ENCODE measurements around the gene SHB. TPM values are rescaled to one million over a fixed set of nuclear protein-coding genes. Genes with fewer than 3 reads are reported as not detected.
A peak's percentile ranks its signal among the peaks of the same experiment; 100 is the strongest.

The SHB gene
- total RNA-seq, 1 experiment from 2014 or later, result 20.7 TPM

- no TSS peak for BruUV-seq (replicated peaks)
- H3K36me3 ChIP-seq (ENCODE audit: insufficient read depth, low read length, poor library complexity, severe bottlenecking), result no peaks in the 10 kb centered on the region
- no peaks in the 10 kb centered on the region for H3K27me3 ChIP-seq (replicated peaks; ENCODE audit: insufficient read depth, low read depth, low read length, poor library complexity)
- H3K9me3 ChIP-seq (ENCODE audit: low read depth, low read length, poor library complexity, severe bottlenecking), result no peaks in the 10 kb centered on the region
- no peak overlapping the region for H3K4me3 ChIP-seq (ENCODE audit: low read depth, low read length, poor library complexity, severe bottlenecking)
- intact Hi-C loops (cut with micrococcal nuclease; ENCODE audit: unreplicated experiment), result loop anchor here (10.0 kb wide), 1 partner anchor 55 kb away; no protein-coding TSS in a partner anchor
- H3K27ac ChIP-seq (ENCODE audit: low read depth, low read length, poor library complexity, severe bottlenecking), result peak overlapping the region; percentile 70
- ChIA-PET POLR2A (ENCODE audit: low non-redundant PET) (no interaction called here), CTCF (no interaction called here)
- no peak for TF ChIP-seq EZH2 (IDR thresholded peaks at IDR 0.05; ENCODE audit: borderline replicate concordance, low read depth, low read length, poor library complexity, severe bottlenecking)
- no peak for TF ChIP-seq CTCF (conservative IDR thresholded peaks at IDR 0.05; ENCODE audit: low read depth, low read length)
- peaks cover 67% of the 10 kb centered on the region for H3K4me1 ChIP-seq (ENCODE audit: insufficient read depth, low read length, poor library complexity, severe bottlenecking)
- DNase-seq (ENCODE audit: low spot score), result no peak
Measured at GRCh38 chr9:38019731-38020130, 49.3 kb downstream of the SHB start.

- peak overlapping the region; percentile 70 for H3K27ac ChIP-seq (ENCODE audit: low read depth, low read length, poor library complexity, severe bottlenecking)
- BruUV-seq (replicated peaks), result no TSS peak
- no peaks in the 10 kb centered on the region for H3K9me3 ChIP-seq (ENCODE audit: low read depth, low read length, poor library complexity, severe bottlenecking)
- DNase-seq (ENCODE audit: low spot score), result peak; percentile 60
- peaks cover 61% of the 10 kb centered on the region for H3K4me1 ChIP-seq (ENCODE audit: insufficient read depth, low read length, poor library complexity, severe bottlenecking)
- intact Hi-C loops (cut with micrococcal nuclease; ENCODE audit: unreplicated experiment), result no loop called here
- CTCF ChIA-PET, result no interaction called here
- H3K4me3 ChIP-seq (ENCODE audit: low read depth, low read length, poor library complexity, severe bottlenecking), result no peak overlapping the region
- POLR2A ChIA-PET (ENCODE audit: low non-redundant PET), result no interaction called here
- H3K27me3 ChIP-seq (replicated peaks; ENCODE audit: insufficient read depth, low read depth, low read length, poor library complexity), result no peaks in the 10 kb centered on the region
- no peak for TF ChIP-seq EZH2 (IDR thresholded peaks at IDR 0.05; ENCODE audit: borderline replicate concordance, low read depth, low read length, poor library complexity, severe bottlenecking)
- no peak for TF ChIP-seq CTCF (conservative IDR thresholded peaks at IDR 0.05; ENCODE audit: low read depth, low read length)
- no peaks in the 10 kb centered on the region for H3K36me3 ChIP-seq (ENCODE audit: insufficient read depth, low read length, poor library complexity, severe bottlenecking)
Measured at GRCh38 chr9:38018958-38019602, 49.9 kb downstream of the SHB start.

- Histone ChIP-seq H3K4me3 (ENCODE audit: low read depth, low read length, poor library complexity, severe bottlenecking) (no peak overlapping the region), H3K4me1 (ENCODE audit: insufficient read depth, low read length, poor library complexity, severe bottlenecking) (peaks cover 54% of the 10 kb centered on the region), H3K9me3 (ENCODE audit: low read depth, low read length, poor library complexity, severe bottlenecking) (no peaks in the 10 kb centered on the region), H3K36me3 (ENCODE audit: insufficient read depth, low read length, poor library complexity, severe bottlenecking) (no peaks in the 10 kb centered on the region), H3K27ac (ENCODE audit: low read depth, low read length, poor library complexity, severe bottlenecking) (peak overlapping the region; percentile 70), H3K27me3 (replicated peaks; ENCODE audit: insufficient read depth, low read depth, low read length, poor library complexity) (no peaks in the 10 kb centered on the region)
- CTCF ChIA-PET, result no interaction called here
- POLR2A ChIA-PET (ENCODE audit: low non-redundant PET), result no interaction called here
- intact Hi-C loops (cut with micrococcal nuclease; ENCODE audit: unreplicated experiment), result no loop called here
- no peak for DNase-seq (ENCODE audit: low spot score)
- no peak for TF ChIP-seq CTCF (conservative IDR thresholded peaks at IDR 0.05; ENCODE audit: low read depth, low read length)
- no peak for TF ChIP-seq EZH2 (IDR thresholded peaks at IDR 0.05; ENCODE audit: borderline replicate concordance, low read depth, low read length, poor library complexity, severe bottlenecking)
- no TSS peak for BruUV-seq (replicated peaks)
Measured at GRCh38 chr9:38018241-38018957, 50.6 kb downstream of the SHB start.

Measured in A673 (cell line).